HG03565 (cell line): Measurements from ENCODE around the gene DEPDC1.
"Not testable (repeated sequence)": the region's sequence is repeated elsewhere in the genome, so short reads cannot be mapped to it uniquely, and the experiment has no call there.

ENCODE experiments used
- ATAC-seq: cut with Tn5 transposase; IDR thresholded peaks from one replicate; pipeline ENCODE4 v1.9.1; 2021; ENCODE audit warnings: mild to moderate bottlenecking, moderate library complexity; ENCODE audit not compliant: unreplicated experiment

Gene DEPDC1

GRCh38 chr1:68476626-68477025, 20.3 kb downstream of the DEPDC1 start:
- ATAC-seq = not testable (repeated sequence)

- ATAC-seq = no peak
These were observed 23.8 kb downstream of the DEPDC1 start for GRCh38 chr1:68473060-68473459.

- ATAC-seq = no peak
These were observed 26.4 kb downstream of the DEPDC1 start for GRCh38 chr1:68470388-68470970.

GRCh38 chr1:68464891-68465290, 32.0 kb downstream of the DEPDC1 start:
- no peak for ATAC-seq

- ATAC-seq = no peak
These were observed 35.9 kb downstream of the DEPDC1 start for GRCh38 chr1:68460935-68461334.

GRCh38 chr1:68459796-68460195, 37.1 kb downstream of the DEPDC1 start:
- ATAC-seq = no peak

GRCh38 chr1:68459091-68459490, 37.8 kb downstream of the DEPDC1 start:
- ATAC-seq = no peak

- no peak for ATAC-seq
These were observed 40.7 kb downstream of the DEPDC1 start for GRCh38 chr1:68456202-68456601.

- peak; percentile 62 for ATAC-seq
These were observed 42.3 kb downstream of the DEPDC1 start for GRCh38 chr1:68454534-68454933.

GRCh38 chr1:68453060-68453670, 43.7 kb downstream of the DEPDC1 start:
- ATAC-seq = no peak

GRCh38 chr1:68449901-68450300, 47.0 kb downstream of the DEPDC1 start, which contains the start of gene RPE65:
Gene RPE65 (minus strand): TSS chr1:68449954. CDS start chr1:68449905, 49 bp downstream.
- ATAC-seq = no peak

GRCh38 chr1:68448365-68448764, 48.5 kb downstream of the DEPDC1 start:
- ATAC-seq = no peak

- ATAC-seq = no peak
These were observed 51.2 kb downstream of the DEPDC1 start for GRCh38 chr1:68445709-68446108.

GRCh38 chr1:68442822-68443556, 53.9 kb downstream of the DEPDC1 start:
- ATAC-seq = peak; percentile 92

GRCh38 chr1:68442006-68442405, 54.9 kb downstream of the DEPDC1 start:
- ATAC-seq = no peak

GRCh38 chr1:68438310-68438709, 58.6 kb downstream of the DEPDC1 start:
- no peak for ATAC-seq

GRCh38 chr1:68433395-68433794, 63.5 kb downstream of the DEPDC1 start:
- no peak for ATAC-seq

- ATAC-seq = no peak
These were observed 65.8 kb downstream of the DEPDC1 start for GRCh38 chr1:68431076-68431475.

GRCh38 chr1:68429233-68429808, 67.6 kb downstream of the DEPDC1 start:
- no peak for ATAC-seq

GRCh38 chr1:68426594-68426993, 70.3 kb downstream of the DEPDC1 start:
- no peak for ATAC-seq
